Activated CD4-positive, alpha-beta T cell treated with anti-CD3 and anti-CD28 coated beads, Interleukin-2, amount 10 ng/mL, durations not matched to agents 7 days and 5 days (primary cell): ENCODE data around the gene METRNL. TPM values are rescaled to one million over a fixed set of nuclear protein-coding genes. Genes with fewer than 3 reads are reported as not detected.
A peak's percentile ranks its signal among the peaks of the same experiment; 100 is the strongest.
"Not testable (repeated sequence)": the region's sequence is repeated elsewhere in the genome, so short reads cannot be mapped to it uniquely, and the experiment has no call there.

Experiments used
- CTCF ChIA-PET: fragments of 350-600 bp; sonication (Branson Sonifier 250); formaldehyde crosslinking; loops from one replicate; lab custom pipeline; 2021; ENCODE audit warnings: antibody characterized with exemption; lab: Charles Lee
- POLR2A ChIA-PET: fragments of 350-600 bp; sonication (Branson Sonifier 250); formaldehyde crosslinking; loops from one replicate; lab custom pipeline; 2021; ENCODE audit warnings: antibody characterized with exemption; lab: Charles Lee
- DNase-seq: peaks from one replicate; pipeline ENCODE4 v3.0.0-alpha.2; 2020
- H3K27ac Mint-ChIP-seq: one replicate; pipeline ENCODE4 v1.8.0; 2021; ENCODE audit warnings: mild to moderate bottlenecking, moderate library complexity, mixed read lengths
- H3K27me3 Mint-ChIP-seq: one replicate; pipeline ENCODE4 v1.8.0; 2021; ENCODE audit warnings: mixed read lengths
- H3K36me3 Mint-ChIP-seq: one replicate; pipeline ENCODE4 v1.8.0; 2021; ENCODE audit warnings: low read depth, mixed read lengths
- H3K4me1 Mint-ChIP-seq: one replicate; pipeline ENCODE4 v1.8.0; 2021; ENCODE audit warnings: mixed read lengths
- H3K4me3 Mint-ChIP-seq: one replicate; pipeline ENCODE4 v1.8.0; 2021; ENCODE audit warnings: mild to moderate bottlenecking, moderate library complexity, mixed read lengths
- H3K9me3 Mint-ChIP-seq: one replicate; pipeline ENCODE4 v1.8.0; 2021; ENCODE audit warnings: mixed read lengths
- total RNA-seq, 2 experiments: library from RNA; stranded (reverse); gene quantifications; one replicate each; pipeline ENCODE4 v1.2.3, GENCODE V29; 2021

METRNL gene
- total RNA-seq, 2 experiments from 2014 or later: 2.1 to 2.2 TPM

- CTCF ChIA-PET: interaction anchor here (1.1 kb wide), 1 partner anchor 8 kb away, joined by 6 read pairs; no protein-coding TSS in a partner anchor
- Mint-ChIP-seq H3K9me3 (peaks cover 4% of the 10 kb centered on the region), H3K4me1 (peaks cover 25% of the 10 kb centered on the region), H3K36me3 (no peaks in the 10 kb centered on the region), H3K27me3 (peaks cover 30% of the 10 kb centered on the region), H3K27ac (no peak overlapping the region), H3K4me3 (no peak overlapping the region)
- POLR2A ChIA-PET: no interaction called here
- no peak for DNase-seq
These were observed 45.6 kb downstream of the METRNL start for GRCh38 chr17:83124871-83125514.

- ChIA-PET POLR2A (no interaction called here), CTCF (interaction anchor here (1.1 kb wide), 1 partner anchor 9 kb away, joined by 6 read pairs; no protein-coding TSS in a partner anchor)
- H3K9me3 Mint-ChIP-seq: peaks cover 4% of the 10 kb centered on the region
- H3K4me1 Mint-ChIP-seq: peaks cover 18% of the 10 kb centered on the region
- H3K27me3 Mint-ChIP-seq: peaks cover 26% of the 10 kb centered on the region
- no peak for DNase-seq
- no peak overlapping the region for H3K27ac Mint-ChIP-seq
- no peaks in the 10 kb centered on the region for H3K36me3 Mint-ChIP-seq
- H3K4me3 Mint-ChIP-seq: no peak overlapping the region
These were observed 46.3 kb downstream of the METRNL start for GRCh38 chr17:83125515-83126274.

GRCh38 chr17:83126275-83126811 is 46.9 kb downstream of the METRNL start:
- ChIA-PET CTCF (interaction anchor here (1.0 to 1.1 kb wide), 2 partner anchors 10 to 50 kb away, joined by 3 to 6 read pairs; no protein-coding TSS in a partner anchor), POLR2A (no interaction called here)
- Mint-ChIP-seq H3K4me3 (no peak overlapping the region), H3K4me1 (peaks cover 18% of the 10 kb centered on the region), H3K36me3 (no peaks in the 10 kb centered on the region), H3K27me3 (peaks cover 26% of the 10 kb centered on the region), H3K27ac (no peak overlapping the region), H3K9me3 (peaks cover 4% of the 10 kb centered on the region)
- DNase-seq: no peak

- CTCF ChIA-PET: interaction anchor here (1.0 kb wide), 2 partner anchors 13 to 48 kb away, joined by 3 read pairs; no protein-coding TSS in a partner anchor
- no peaks in the 10 kb centered on the region for H3K36me3 Mint-ChIP-seq
- H3K4me1 Mint-ChIP-seq: peaks cover 18% of the 10 kb centered on the region
- H3K27ac Mint-ChIP-seq: no peak overlapping the region
- DNase-seq: no peak
- POLR2A ChIA-PET: no interaction called here
- H3K9me3 Mint-ChIP-seq: peaks cover 4% of the 10 kb centered on the region
- peaks cover 17% of the 10 kb centered on the region for H3K27me3 Mint-ChIP-seq
- no peak overlapping the region for H3K4me3 Mint-ChIP-seq
These were observed 48.2 kb downstream of the METRNL start for GRCh38 chr17:83127431-83128160.

DNA sequence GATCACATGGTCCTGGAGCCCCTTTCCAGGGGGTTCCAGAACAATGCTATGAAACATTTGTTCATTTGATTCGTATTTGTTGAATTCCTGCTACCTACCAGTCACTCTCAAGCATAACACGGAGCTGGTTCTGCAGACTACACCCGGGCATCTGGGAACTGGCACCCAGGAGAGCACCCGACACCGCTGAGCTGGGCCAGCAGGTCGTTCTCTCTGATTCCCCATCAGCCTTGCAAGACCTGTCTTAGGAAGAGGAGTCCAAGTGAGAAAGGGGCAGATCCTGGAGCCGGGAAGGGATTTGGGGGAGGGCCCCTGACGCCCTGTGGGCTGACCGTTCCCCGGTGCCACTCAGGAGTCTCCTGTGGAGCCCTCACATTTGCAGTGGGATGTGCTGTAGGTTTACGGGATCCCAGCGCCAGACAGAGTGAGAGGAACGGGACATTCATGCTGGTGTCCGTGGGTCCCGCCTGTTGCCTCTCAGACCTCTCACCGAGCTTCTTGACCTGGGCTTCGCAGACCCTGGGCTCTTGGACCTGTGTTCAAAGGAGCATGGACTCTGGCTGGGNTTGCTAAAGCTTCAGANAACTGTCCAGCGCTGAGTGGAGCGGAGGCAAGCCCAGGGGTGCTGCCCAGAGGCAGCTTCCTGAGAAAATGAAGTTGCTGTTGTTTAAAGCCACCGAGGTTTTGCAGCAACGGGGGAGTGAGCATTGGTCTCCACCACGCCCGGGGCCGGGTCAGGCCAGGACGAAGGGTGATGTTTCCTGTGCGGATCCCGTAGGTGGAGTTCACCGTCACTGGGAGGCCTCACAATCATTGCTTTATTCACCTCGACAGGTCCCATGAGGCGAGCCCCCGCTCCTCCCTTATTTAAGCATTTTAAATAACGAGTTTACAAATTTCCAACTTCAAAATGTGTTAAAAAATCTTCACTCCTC is 49.2 kb downstream of the METRNL start:
- POLR2A ChIA-PET: no interaction called here
- peaks cover 17% of the 10 kb centered on the region for H3K4me1 Mint-ChIP-seq
- no peak for DNase-seq
- no peak overlapping the region for H3K27ac Mint-ChIP-seq
- no peak overlapping the region for H3K4me3 Mint-ChIP-seq
- CTCF ChIA-PET: interaction anchor here (1.0 kb wide), 1 partner anchor 14 kb away, joined by 3 read pairs; no protein-coding TSS in a partner anchor
- H3K27me3 Mint-ChIP-seq: peaks cover 14% of the 10 kb centered on the region
- H3K9me3 Mint-ChIP-seq: peaks cover 4% of the 10 kb centered on the region
- no peaks in the 10 kb centered on the region for H3K36me3 Mint-ChIP-seq

DNA sequence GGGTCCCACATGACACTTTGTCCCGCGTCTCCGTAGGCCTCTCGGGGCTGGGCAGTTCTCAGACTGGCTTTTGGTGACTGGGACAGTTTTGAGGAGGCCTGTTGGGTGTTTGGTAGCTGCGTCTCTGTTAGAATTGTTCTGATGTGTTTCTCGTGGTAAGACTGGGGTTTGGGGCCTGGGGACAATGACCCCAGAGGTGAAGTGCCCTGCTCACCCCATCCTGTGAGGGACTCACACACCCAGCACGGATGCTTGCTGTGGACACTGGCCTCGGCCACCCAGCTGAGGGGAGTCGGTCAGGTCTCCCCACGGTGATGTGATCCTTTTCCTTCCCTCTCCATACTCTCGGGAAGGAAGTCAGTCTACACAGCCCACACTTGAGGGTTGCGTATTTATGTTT is 50.3 kb downstream of the METRNL start:
- POLR2A ChIA-PET: no interaction called here
- no peak overlapping the region for H3K27ac Mint-ChIP-seq
- no peaks in the 10 kb centered on the region for H3K36me3 Mint-ChIP-seq

GRCh38 chr17:83131401-83132011 is 52.1 kb downstream of the METRNL start:
- Mint-ChIP-seq H3K27me3 (peaks cover 3% of the 10 kb centered on the region), H3K4me1 (no peaks in the 10 kb centered on the region), H3K4me3 (no peak overlapping the region), H3K36me3 (no peaks in the 10 kb centered on the region), H3K9me3 (no peaks in the 10 kb centered on the region), H3K27ac (peak overlapping the region; percentile 25)
- CTCF ChIA-PET: interaction anchor here (1.3 kb wide), 1 partner anchor 69 kb away, joined by 3 read pairs; no protein-coding TSS in a partner anchor
- DNase-seq: no peak
- POLR2A ChIA-PET: no interaction called here

More for the DNA sequence above, 50.3 kb downstream of the METRNL start:
- DNase-seq: no peak
- no peaks in the 10 kb centered on the region for H3K9me3 Mint-ChIP-seq
- H3K4me1 Mint-ChIP-seq: peaks cover 14% of the 10 kb centered on the region
- H3K4me3 Mint-ChIP-seq: no peak overlapping the region
- peaks cover 11% of the 10 kb centered on the region for H3K27me3 Mint-ChIP-seq
- CTCF ChIA-PET: no interaction called here

DNA sequence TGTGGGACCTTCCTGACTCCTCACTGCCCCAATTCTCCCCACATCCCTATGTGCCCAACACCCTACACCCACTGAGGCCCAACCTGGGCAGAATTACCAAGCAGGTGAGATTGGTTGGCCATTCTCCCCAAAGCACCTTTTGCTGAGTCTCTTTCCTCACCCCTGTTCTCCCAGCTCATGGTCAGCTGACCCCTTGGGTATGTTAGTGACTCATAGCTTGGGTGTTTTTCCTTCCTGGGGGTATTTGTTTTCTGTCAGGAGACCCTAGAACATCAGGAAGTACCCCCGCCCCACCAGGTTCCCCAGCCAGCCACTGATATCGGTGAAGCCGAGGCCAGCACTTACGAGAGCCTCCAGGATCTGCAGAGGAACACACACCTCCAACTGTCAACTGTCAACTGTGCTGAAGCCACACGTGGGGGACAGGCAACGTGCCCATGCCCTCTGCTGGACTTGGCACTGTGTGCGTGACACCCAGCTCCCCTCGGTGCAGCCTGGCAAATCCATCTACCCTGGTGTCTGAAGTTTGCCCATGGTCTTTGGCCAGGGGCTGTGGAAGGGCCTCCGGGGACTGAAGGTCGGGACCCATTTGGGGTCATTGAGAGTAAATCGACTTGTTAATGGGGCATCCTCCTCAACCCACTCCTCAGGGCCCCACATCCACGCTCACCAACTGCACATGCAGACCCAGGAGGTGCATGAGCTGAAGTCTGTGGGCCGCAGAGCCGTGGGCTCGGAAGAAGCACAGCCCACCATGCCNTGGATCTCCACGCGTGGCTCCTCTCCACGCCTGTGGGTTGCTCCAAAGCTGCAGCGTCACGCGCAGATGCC is 53.1 kb downstream of the METRNL start:
- POLR2A ChIA-PET: no interaction called here
- DNase-seq: no peak
- no peaks in the 10 kb centered on the region for H3K9me3 Mint-ChIP-seq
- no peak overlapping the region for H3K4me3 Mint-ChIP-seq
- H3K27me3 Mint-ChIP-seq: peaks cover 2% of the 10 kb centered on the region
- H3K27ac Mint-ChIP-seq: no peak overlapping the region
- no peaks in the 10 kb centered on the region for H3K4me1 Mint-ChIP-seq
- no peaks in the 10 kb centered on the region for H3K36me3 Mint-ChIP-seq
- CTCF ChIA-PET: interaction anchor here (0.6 kb wide), 1 partner anchor 1736 kb away, joined by 4 read pairs; no protein-coding TSS in a partner anchor

- DNase-seq: no peak
- no peaks in the 10 kb centered on the region for H3K9me3 Mint-ChIP-seq
- H3K36me3 Mint-ChIP-seq: no peaks in the 10 kb centered on the region
- no peaks in the 10 kb centered on the region for H3K4me1 Mint-ChIP-seq
- peaks cover 2% of the 10 kb centered on the region for H3K27me3 Mint-ChIP-seq
- H3K4me3 Mint-ChIP-seq: no peak overlapping the region
- CTCF ChIA-PET: no interaction called here
- POLR2A ChIA-PET: no interaction called here
- no peak overlapping the region for H3K27ac Mint-ChIP-seq
These were observed 54.1 kb downstream of the METRNL start for GRCh38 chr17:83133302-83134121.

GRCh38 chr17:83134456-83134855 is 55.0 kb downstream of the METRNL start:
- CTCF ChIA-PET, H3K36me3 Mint-ChIP-seq, H3K4me3 Mint-ChIP-seq, DNase-seq, POLR2A ChIA-PET, H3K27me3 Mint-ChIP-seq, H3K27ac Mint-ChIP-seq, H3K4me1 Mint-ChIP-seq, H3K9me3 Mint-ChIP-seq: not testable (repeated sequence)
